Measurements from ENCODE around the gene ATOH1.

GRCh38 chr4:93829820-93830687 lies 1.5 kb downstream of the ATOH1 start:
- TF ChIP-seq YY1 (IDR thresholded peaks at IDR 0.05; ENCODE audit: insufficient read depth, insufficient read length) = no peak
- no peak for TF ChIP-seq ZNF274 (IDR thresholded peaks at IDR 0.05; ENCODE audit: low read depth, low read length)

All from NT2/D1 (cell line).